CD8-positive, alpha-beta memory T cell (primary cell): ENCODE results near the gene IGSF23. TPM values are rescaled to one million over a fixed set of nuclear protein-coding genes. Genes with fewer than 3 reads are reported as not detected.
"Not testable (repeated sequence)": the region's sequence is repeated elsewhere in the genome, so short reads cannot be mapped to it uniquely, and the experiment has no call there.

ENCODE experiments used
- CTCF ChIA-PET: fragments of 350-600 bp; sonication (Branson Sonifier 250); formaldehyde crosslinking; loops from one replicate; lab custom pipeline; 2021; ENCODE audit warnings: antibody characterized with exemption; lab: Charles Lee
- POLR2A ChIA-PET: fragments of 350-600 bp; sonication (Branson Sonifier 250); formaldehyde crosslinking; loops from one replicate; lab custom pipeline; 2021; ENCODE audit warnings: antibody characterized with exemption; lab: Charles Lee
- DNase-seq, 5 donors: peaks; one replicate each; pipeline versions ENCODE4 v3.0.0 to v3.0.0-alpha.2; 2020 to 2022; ENCODE audit warnings: mixed read lengths in 1 of 5
- H3K27ac ChIP-seq: one replicate; pipeline ENCODE4 v1.7.0; 2013; ENCODE audit warnings: low read depth, mild to moderate bottlenecking, low read length, moderate library complexity
- H3K27me3 ChIP-seq: 2 replicates; pipeline ENCODE4 v1.7.0; 2013; ENCODE audit warnings: low read length, mild to moderate bottlenecking; ENCODE audit not compliant: insufficient read depth, poor library complexity, severe bottlenecking
- H3K36me3 ChIP-seq: 2 replicates; pipeline ENCODE4 v1.7.0; 2013; ENCODE audit warnings: mild to moderate bottlenecking, low read length, moderate library complexity; ENCODE audit not compliant: insufficient read depth
- H3K4me1 ChIP-seq: 2 replicates; pipeline ENCODE4 v1.7.0; 2013; ENCODE audit warnings: mild to moderate bottlenecking, low read length, moderate library complexity; ENCODE audit not compliant: insufficient read depth
- H3K4me3 ChIP-seq: 2 replicates; pipeline ENCODE4 v1.7.0; 2013; ENCODE audit warnings: mild to moderate bottlenecking, low read length
- H3K9me3 ChIP-seq: 2 replicates; pipeline ENCODE4 v1.7.0; 2013; ENCODE audit warnings: mild to moderate bottlenecking, low read length
- H3K27ac Mint-ChIP-seq, 8 donors: one replicate each; pipeline ENCODE4 v1.8.0; 2020 to 2021; ENCODE audit warnings: mixed read lengths in 8 of 8, mild to moderate bottlenecking in 6 of 8, inconsistent platforms in 3 of 8, moderate library complexity in 3 of 8
- H3K27me3 Mint-ChIP-seq, 2 donors: one replicate each; pipeline ENCODE4 v1.8.0; 2020 to 2021; ENCODE audit warnings: mixed read lengths in 2 of 2, mild to moderate bottlenecking in 1 of 2, moderate library complexity in 1 of 2
- H3K36me3 Mint-ChIP-seq, 3 donors: one replicate each; pipeline ENCODE4 v1.8.0; 2020 to 2021; ENCODE audit warnings: mixed read lengths in 3 of 3, inconsistent platforms in 1 of 3, mild to moderate bottlenecking in 1 of 3
- H3K4me1 Mint-ChIP-seq, 3 donors: one replicate each; pipeline ENCODE4 v1.8.0; 2020 to 2021; ENCODE audit warnings: mixed read lengths in 3 of 3, inconsistent platforms in 1 of 3, mild to moderate bottlenecking in 1 of 3
- H3K4me3 Mint-ChIP-seq, 7 donors: one replicate each; pipeline ENCODE4 v1.8.0; 2020 to 2021; ENCODE audit warnings: mixed read lengths in 7 of 7, mild to moderate bottlenecking in 6 of 7, moderate library complexity in 4 of 7, inconsistent platforms in 2 of 7
- H3K9me3 Mint-ChIP-seq, 5 donors: one replicate each; pipeline ENCODE4 v1.8.0; 2020 to 2022; ENCODE audit warnings: mixed read lengths in 5 of 5, mild to moderate bottlenecking in 3 of 5, moderate library complexity in 2 of 5, inconsistent platforms in 1 of 5
- polyA plus RNA-seq: library from polyadenylated mRNA; unstranded; fragments of 300-500 nt; fragmentation: Illumina TruSeq; gene quantifications from one replicate; pipeline ENCODE4 v1.2.3, GENCODE V29; 2021
- total RNA-seq, 2 experiments: library from RNA; stranded (reverse); gene quantifications; one replicate each; pipeline ENCODE4 v1.2.3, GENCODE V29; 2021

Gene IGSF23
- total and polyA plus RNA-seq, 3 experiments from 2014 or later = not detected

DNA sequence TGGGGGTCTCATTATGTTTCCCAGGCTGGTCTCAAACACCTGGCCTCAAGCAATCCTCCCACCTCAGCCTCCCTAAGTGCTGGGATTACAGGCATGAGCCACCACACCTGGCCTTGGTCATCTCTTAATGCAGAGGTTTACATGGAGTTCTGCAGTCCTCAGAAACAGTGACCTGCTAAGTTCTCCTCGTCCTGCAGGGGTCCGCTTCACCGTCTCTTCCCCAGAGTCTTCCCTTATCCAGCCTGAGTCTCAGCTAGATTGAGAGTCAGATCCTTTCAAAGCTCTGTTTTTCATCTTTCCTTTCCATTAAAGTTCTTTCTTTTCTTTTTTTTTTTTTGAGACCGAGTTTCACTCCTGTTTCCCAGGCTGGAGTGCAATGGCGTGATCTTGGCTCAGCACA, 2.9 kb upstream of the IGSF23 start:
- H3K27ac Mint-ChIP-seq, H3K4me3 ChIP-seq, H3K27ac ChIP-seq, CTCF ChIA-PET, H3K36me3 Mint-ChIP-seq, H3K4me1 Mint-ChIP-seq, POLR2A ChIA-PET, H3K27me3 ChIP-seq, H3K9me3 ChIP-seq, H3K36me3 ChIP-seq, DNase-seq, H3K4me3 Mint-ChIP-seq: not testable (repeated sequence)
- H3K9me3 Mint-ChIP-seq = peaks cover 0 to 11% (median 6%) of the 10 kb centered on the region in 5 donors
- H3K4me1 ChIP-seq = peaks cover 10% of the 10 kb centered on the region
- peaks cover 4 to 14% of the 10 kb centered on the region in 2 donors for H3K27me3 Mint-ChIP-seq

DNA sequence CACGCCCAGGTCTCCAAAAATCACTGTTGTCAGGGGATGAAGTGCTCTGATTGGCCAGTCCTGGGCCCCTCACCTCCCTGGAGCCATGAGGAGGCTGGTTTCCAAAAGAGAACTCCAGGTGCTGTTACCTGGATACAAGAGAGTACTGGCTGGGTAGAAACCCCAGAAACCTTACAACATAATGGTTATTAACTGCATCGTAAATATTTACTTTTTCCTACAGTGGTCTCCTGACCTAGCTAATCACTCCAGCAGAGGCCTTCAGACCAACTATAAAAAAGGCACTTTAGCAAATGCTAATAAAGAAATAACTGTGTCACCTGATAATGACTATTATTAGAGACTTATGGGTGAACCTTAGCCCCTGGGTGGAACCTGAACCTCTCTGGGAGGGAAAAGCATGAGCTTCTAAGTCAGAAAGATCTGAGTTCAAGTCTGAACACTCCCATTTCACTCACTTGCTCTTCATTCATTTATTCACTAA, 1.5 kb upstream of the IGSF23 start:
- H3K36me3 Mint-ChIP-seq = no peaks in the 10 kb centered on the region
- ChIA-PET POLR2A (no interaction called here), CTCF (no interaction called here)
- peaks cover 4 to 14% of the 10 kb centered on the region in 2 donors for H3K27me3 Mint-ChIP-seq
- Histone ChIP-seq H3K4me3 (no peak overlapping the region), H3K27me3 (no peaks in the 10 kb centered on the region), H3K9me3 (no peaks in the 10 kb centered on the region), H3K27ac (no peak overlapping the region), H3K4me1 (peaks cover 10% of the 10 kb centered on the region), H3K36me3 (no peaks in the 10 kb centered on the region)
- no peak for DNase-seq
- H3K9me3 Mint-ChIP-seq = peaks cover 0 to 9% (median 5%) of the 10 kb centered on the region in 5 donors
- peaks cover 4 to 5% (median 4%) of the 10 kb centered on the region in 3 donors for H3K4me1 Mint-ChIP-seq
- no peak overlapping the region for H3K27ac Mint-ChIP-seq
- no peak overlapping the region for H3K4me3 Mint-ChIP-seq

DNA sequence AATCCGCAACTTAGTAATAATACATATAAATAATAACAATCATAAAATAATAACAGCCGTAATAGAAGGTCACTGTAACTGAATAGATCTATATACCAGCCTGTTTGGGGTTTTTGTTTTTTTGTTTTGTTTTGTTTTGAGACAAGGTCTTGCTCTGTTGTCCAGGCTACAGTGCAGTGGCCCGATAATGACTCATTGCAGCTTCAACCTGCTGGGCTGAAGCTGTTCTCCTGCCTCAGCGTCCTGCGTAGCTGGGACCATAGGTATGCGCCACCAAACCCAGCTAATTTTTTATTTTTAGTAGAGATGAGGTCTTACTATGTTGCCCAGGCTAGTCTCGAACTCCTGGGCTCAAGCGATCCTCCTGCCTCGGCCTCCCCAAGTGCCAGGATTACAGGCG, 950 bp downstream of the IGSF23 start:
- ChIA-PET POLR2A (no interaction called here), CTCF (no interaction called here)
- no peaks in the 10 kb centered on the region for H3K36me3 ChIP-seq
- no peak for DNase-seq
- H3K27me3 Mint-ChIP-seq = peaks cover 0 to 11% of the 10 kb centered on the region in 2 donors
- no peak overlapping the region for H3K4me3 ChIP-seq
- no peaks in the 10 kb centered on the region for H3K4me1 ChIP-seq
- H3K27ac Mint-ChIP-seq = no peak overlapping the region
- no peaks in the 10 kb centered on the region for H3K9me3 ChIP-seq
- H3K27me3 ChIP-seq = no peaks in the 10 kb centered on the region
- H3K36me3 Mint-ChIP-seq = no peaks in the 10 kb centered on the region
- H3K4me1 Mint-ChIP-seq = no peaks in the 10 kb centered on the region
- no peak overlapping the region for H3K4me3 Mint-ChIP-seq
- peaks cover 0 to under 1% (median 0%) of the 10 kb centered on the region in 5 donors for H3K9me3 Mint-ChIP-seq
- H3K27ac ChIP-seq = no peak overlapping the region

DNA sequence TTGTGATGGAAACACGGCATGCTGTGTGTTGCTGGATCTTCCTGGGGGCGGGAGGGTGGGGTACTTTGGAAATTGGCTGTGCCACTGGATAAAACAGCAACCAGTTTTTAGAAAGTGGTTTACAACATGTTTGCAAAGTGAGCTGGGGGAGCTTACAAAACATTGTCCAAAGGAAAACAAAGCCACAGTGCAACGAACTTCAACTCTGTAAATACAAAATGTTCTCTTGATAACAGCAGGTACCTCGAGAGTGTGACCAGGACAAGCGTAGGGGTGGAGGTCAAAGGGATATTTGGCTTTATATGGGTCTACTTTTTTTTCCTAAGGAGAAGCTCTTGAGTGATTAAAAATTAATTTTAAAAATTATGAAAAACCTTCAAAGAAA, 2.5 kb downstream of the IGSF23 start:
- no peak overlapping the region for H3K4me3 Mint-ChIP-seq
- no peak overlapping the region for H3K27ac Mint-ChIP-seq
- no peaks in the 10 kb centered on the region for H3K9me3 ChIP-seq
- H3K4me1 ChIP-seq = no peaks in the 10 kb centered on the region
- H3K4me1 Mint-ChIP-seq = no peaks in the 10 kb centered on the region
- no peak for DNase-seq
- H3K36me3 ChIP-seq = no peaks in the 10 kb centered on the region
- H3K36me3 Mint-ChIP-seq = no peaks in the 10 kb centered on the region
- H3K27me3 Mint-ChIP-seq = peaks cover 0 to 6% of the 10 kb centered on the region in 2 donors
- H3K9me3 Mint-ChIP-seq = no peaks in the 10 kb centered on the region
- no peaks in the 10 kb centered on the region for H3K27me3 ChIP-seq
- POLR2A ChIA-PET = no interaction called here
- H3K4me3 ChIP-seq = no peak overlapping the region
- CTCF ChIA-PET = no interaction called here
- no peak overlapping the region for H3K27ac ChIP-seq

DNA sequence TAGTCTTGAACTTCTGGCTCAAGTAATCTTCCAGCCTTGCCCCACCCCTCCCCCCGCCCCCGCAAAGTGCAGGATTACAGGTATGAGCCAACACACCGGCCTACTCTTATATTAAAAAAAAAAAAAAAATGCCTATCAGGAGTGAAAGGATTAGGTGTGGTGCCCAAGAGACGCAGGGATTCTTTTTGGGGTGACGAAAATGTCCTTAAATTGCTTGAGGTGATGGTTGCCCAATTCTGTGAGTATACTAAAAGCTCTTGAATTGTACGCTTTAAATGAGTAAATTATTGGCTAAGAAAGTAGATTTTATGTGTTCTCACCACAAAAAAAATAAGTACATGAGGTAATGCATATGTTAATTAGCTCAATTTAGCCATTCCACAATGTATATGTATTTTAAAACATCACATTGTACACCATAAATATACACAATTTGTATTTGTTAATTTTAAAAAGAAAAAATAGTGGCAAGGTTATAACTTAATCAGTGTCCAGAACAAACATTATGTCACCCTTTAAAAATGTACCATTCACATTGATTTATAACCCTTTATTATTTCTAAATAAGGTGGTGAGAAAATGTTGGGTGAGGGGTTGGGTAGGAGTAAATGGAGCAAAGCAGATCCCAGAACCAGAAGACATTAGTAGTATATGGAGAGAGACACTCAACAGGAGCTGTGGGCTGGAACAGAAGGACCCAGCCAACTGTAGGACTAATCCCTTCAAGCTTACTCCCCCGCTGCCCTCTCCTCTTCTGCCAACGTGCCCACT, 3.9 kb downstream of the IGSF23 start:
- no peak overlapping the region for H3K27ac ChIP-seq
- no peaks in the 10 kb centered on the region for H3K27me3 ChIP-seq
- H3K27ac Mint-ChIP-seq = no peak overlapping the region
- no peak overlapping the region for H3K4me3 Mint-ChIP-seq
- no peaks in the 10 kb centered on the region for H3K36me3 ChIP-seq
- no peaks in the 10 kb centered on the region for H3K9me3 Mint-ChIP-seq
- no peaks in the 10 kb centered on the region for H3K36me3 Mint-ChIP-seq
- no peak overlapping the region for H3K4me3 ChIP-seq
- H3K9me3 ChIP-seq = no peaks in the 10 kb centered on the region
- H3K4me1 Mint-ChIP-seq = no peaks in the 10 kb centered on the region
- H3K27me3 Mint-ChIP-seq = peaks cover 2 to 6% of the 10 kb centered on the region in 2 donors
- POLR2A ChIA-PET = no interaction called here
- DNase-seq = no peak
- CTCF ChIA-PET = no interaction called here
- H3K4me1 ChIP-seq = no peaks in the 10 kb centered on the region

DNA sequence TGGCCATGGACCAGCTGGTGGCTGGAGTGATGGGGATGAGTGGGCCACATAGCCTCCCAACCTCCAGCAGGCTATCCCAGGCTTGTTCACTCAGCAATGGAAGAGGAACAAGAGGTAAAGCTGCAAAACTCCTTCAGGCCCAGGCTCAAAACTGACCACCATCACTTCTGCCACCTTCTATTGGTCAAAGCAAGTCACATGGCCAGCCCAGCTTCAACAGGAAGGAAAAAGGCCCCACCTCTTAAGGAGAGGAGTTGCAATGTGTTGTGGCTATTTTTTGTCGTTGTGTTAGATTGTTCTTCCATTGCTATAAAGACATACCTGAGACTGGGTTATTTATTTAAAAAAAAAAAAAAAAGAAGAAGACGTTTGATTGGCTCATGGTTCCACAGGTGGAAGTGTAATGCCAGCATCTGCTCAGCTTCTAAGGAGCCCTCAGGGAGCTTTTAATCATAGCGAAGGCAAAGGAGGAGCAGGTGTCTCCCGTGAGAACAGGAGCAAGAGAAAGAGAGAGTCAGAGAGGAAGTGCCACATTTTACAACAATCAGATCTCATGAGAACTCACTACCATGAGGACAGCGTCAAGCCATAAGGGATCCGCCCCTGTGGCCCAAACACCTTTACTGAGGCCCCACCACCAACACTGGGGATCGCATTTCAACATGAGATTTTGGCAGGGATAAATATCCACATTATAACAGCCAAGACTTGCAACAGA, 5.4 kb downstream of the IGSF23 start:
- Histone ChIP-seq H3K4me3 (no peak overlapping the region), H3K9me3 (no peaks in the 10 kb centered on the region), H3K36me3 (no peaks in the 10 kb centered on the region), H3K27me3 (no peaks in the 10 kb centered on the region), H3K27ac (no peak overlapping the region), H3K4me1 (no peaks in the 10 kb centered on the region)
- peaks cover 6 to 8% of the 10 kb centered on the region in 2 donors for H3K27me3 Mint-ChIP-seq
- no peaks in the 10 kb centered on the region for H3K36me3 Mint-ChIP-seq
- H3K27ac Mint-ChIP-seq = no peak overlapping the region
- DNase-seq = no peak
- CTCF ChIA-PET = no interaction called here
- no peak overlapping the region for H3K4me3 Mint-ChIP-seq
- peaks cover 0 to 2% (median 0%) of the 10 kb centered on the region in 5 donors for H3K9me3 Mint-ChIP-seq
- H3K4me1 Mint-ChIP-seq = no peaks in the 10 kb centered on the region
- POLR2A ChIA-PET = no interaction called here

DNA sequence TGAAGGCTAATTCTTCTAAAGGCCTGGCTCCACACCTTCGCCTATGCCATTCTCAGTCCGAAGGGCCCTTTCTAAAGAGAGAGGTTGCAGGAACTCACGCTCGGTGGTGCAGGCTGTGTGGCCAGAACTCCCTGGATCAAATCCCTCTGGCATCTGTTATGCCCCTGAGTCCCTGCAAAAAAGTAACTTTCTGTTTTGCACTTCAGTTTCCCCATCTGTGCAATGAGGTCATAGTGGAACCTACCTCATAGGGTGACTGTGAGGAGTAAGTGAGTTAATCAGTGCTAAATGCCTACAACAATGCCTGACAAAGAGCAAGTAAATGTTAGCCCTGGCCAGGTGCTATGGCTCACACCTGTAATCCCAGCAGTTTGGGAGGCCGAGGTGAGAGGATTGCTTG, 7.3 kb downstream of the IGSF23 start:
- Mint-ChIP-seq H3K27ac (no peak overlapping the region), H3K4me1 (no peaks in the 10 kb centered on the region), H3K36me3 (no peaks in the 10 kb centered on the region), H3K9me3 (peaks cover 0 to 5% (median 2%) of the 10 kb centered on the region in 5 donors), H3K27me3 (peaks cover 7 to 13% of the 10 kb centered on the region in 2 donors), H3K4me3 (no peak overlapping the region)
- no peak overlapping the region for H3K27ac ChIP-seq
- no peak overlapping the region for H3K4me3 ChIP-seq
- H3K9me3 ChIP-seq = no peaks in the 10 kb centered on the region
- no peaks in the 10 kb centered on the region for H3K27me3 ChIP-seq
- POLR2A ChIA-PET = no interaction called here
- H3K4me1 ChIP-seq = no peaks in the 10 kb centered on the region
- H3K36me3 ChIP-seq = no peaks in the 10 kb centered on the region
- no peak for DNase-seq
- CTCF ChIA-PET = no interaction called here

DNA sequence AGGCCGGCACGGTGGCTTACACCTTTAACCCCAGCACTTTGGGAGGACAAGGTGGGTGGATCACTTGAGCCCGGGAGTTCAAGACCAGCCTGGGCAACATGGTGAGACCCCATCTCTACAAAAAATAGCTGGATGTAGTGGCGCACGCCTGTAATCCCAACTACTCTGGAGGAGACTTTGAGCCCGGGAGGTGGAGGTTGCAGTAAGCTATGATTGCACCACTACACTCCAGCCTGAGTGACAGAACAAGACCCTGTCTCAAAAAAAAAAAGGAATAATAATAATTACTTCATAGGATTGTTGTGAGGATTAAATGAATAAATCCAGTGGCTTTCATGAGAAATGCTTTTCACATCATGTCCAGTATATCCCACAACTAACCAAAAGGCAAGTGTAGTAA, 8.0 kb downstream of the IGSF23 start:
- Histone ChIP-seq H3K36me3 (no peaks in the 10 kb centered on the region), H3K9me3 (no peaks in the 10 kb centered on the region), H3K27ac (no peak overlapping the region), H3K4me3 (no peak overlapping the region), H3K27me3 (no peaks in the 10 kb centered on the region), H3K4me1 (no peaks in the 10 kb centered on the region)
- Mint-ChIP-seq H3K36me3 (no peaks in the 10 kb centered on the region), H3K9me3 (peaks cover 0 to 7% (median 5%) of the 10 kb centered on the region in 5 donors), H3K27me3 (peaks cover 13 to 14% of the 10 kb centered on the region in 2 donors), H3K4me3 (no peak overlapping the region), H3K27ac (no peak overlapping the region), H3K4me1 (no peaks in the 10 kb centered on the region)
- ChIA-PET POLR2A (no interaction called here), CTCF (no interaction called here)
- DNase-seq = no peak
